K562 (cell line): ENCODE data around the gene SMIM30. TPM values are rescaled to one million over a fixed set of nuclear protein-coding genes. Genes with fewer than 3 reads are reported as not detected.

ENCODE experiments used
- GTF2E2 ChIP-seq: fragments of 200-800 bp; sonication (Bioruptor generic); IDR thresholded peaks from 2 replicates; pipeline ENCODE4 v1.6.1; 2016; ENCODE audit warnings: missing genetic modification characterization, missing compliant biosample characterization
- MAX ChIP-seq: sonication (generic); formaldehyde crosslinking; IDR thresholded peaks from 2 replicates; pipeline ENCODE4 v1.9.0; 2022; ENCODE audit warnings: mild to moderate bottlenecking, missing genetic modification reagents
- RBM17 ChIP-seq: fragments of 200-400 bp; formaldehyde crosslinking; IDR thresholded peaks from 2 replicates; pipeline ENCODE4 v1.6.1; 2017; ENCODE audit warnings: low read depth, mild to moderate bottlenecking, low read length, borderline replicate concordance
- ZNF609 ChIP-seq: sonication (generic); formaldehyde crosslinking; IDR thresholded peaks from 2 replicates; pipeline ENCODE4 v1.8.1; 2023; ENCODE audit warnings: missing genetic modification reagents, mild to moderate bottlenecking, borderline replicate concordance
- polyA plus RNA-seq, 8 experiments: library from polyadenylated mRNA; depleted of rRNA in 4 of 8; stranded (reverse) in 5 of 8; unstranded in 3 of 8; fragments of >200 nt; fragmentation: Nextera tagmentation in 2 of 8; fragmentation: Illumina TruSeq in 1 of 8; extraction: Ambion mirVana in 2 of 8; extraction: Trizol in 1 of 8; gene quantifications; 2 replicates each; pipeline versions ENCODE4 v1.2.1 to v1.2.3, GENCODE V29; 2011 to 2014; ENCODE audit warnings: inconsistent platforms in 1 of 8, missing spikeins in 1 of 8
- total RNA-seq, 7 experiments: library from RNA; depleted of rRNA in 6 of 7; stranded (reverse); fragments of >200 nt in 6 of 7; fragmentation: Illumina TruSeq in 2 of 7; extraction: Trizol in 2 of 7; gene quantifications; 2 replicates each; pipeline versions ENCODE4 v1.2.1 to v1.2.3, GENCODE V29; 2011 to 2021; ENCODE audit warnings: low replicate concordance in 1 of 7
- TF ChIP-seq, protein P1 (sequence below): fragments of 450-650 bp; IDR thresholded peaks from 2 replicates; pipeline ENCODE4 v1.6.1; 2018; ENCODE audit not compliant: partially characterized antibody

Gene SMIM30
- total and polyA plus RNA-seq, 9 of the 15 experiments (the other 6 are each of a cell fraction or from before 2014, with no cell fraction given): 161 to 891 (median 316) TPM

DNA sequence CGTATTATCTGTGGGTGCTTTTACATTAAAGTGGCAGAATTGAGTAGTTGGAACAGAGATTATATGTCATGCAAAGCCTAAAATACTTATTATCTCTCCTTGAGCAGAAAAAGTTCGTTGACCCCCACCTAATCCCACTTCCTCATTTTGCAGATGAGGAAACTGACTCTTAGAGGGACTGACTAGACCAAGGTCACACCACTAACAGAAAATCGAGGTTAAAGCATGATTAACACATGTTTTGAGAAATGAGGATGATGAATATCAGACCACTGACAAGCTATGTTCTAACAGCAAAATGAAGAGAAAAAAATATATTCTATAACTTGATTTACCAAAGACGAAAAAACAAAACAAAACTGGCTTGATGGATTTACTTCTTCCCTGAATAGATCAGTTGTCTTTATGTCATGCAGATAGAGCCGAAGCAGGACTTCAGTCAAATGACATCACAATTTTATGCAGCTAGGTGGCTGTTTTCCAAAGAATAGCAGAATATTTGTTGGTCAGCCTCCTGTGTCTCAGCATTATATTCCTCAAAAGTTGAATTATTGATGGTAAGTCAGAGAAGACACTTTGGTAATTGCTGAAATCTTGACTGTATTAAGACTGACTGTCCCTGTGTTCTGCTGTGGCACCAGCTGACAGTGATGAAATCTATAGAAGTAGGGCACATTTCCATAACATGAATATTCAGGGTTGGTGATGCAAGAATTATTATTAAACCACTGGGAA lies 24.2 kb upstream of the SMIM30 start (continued):
- TF ChIP-seq, protein P1, sequence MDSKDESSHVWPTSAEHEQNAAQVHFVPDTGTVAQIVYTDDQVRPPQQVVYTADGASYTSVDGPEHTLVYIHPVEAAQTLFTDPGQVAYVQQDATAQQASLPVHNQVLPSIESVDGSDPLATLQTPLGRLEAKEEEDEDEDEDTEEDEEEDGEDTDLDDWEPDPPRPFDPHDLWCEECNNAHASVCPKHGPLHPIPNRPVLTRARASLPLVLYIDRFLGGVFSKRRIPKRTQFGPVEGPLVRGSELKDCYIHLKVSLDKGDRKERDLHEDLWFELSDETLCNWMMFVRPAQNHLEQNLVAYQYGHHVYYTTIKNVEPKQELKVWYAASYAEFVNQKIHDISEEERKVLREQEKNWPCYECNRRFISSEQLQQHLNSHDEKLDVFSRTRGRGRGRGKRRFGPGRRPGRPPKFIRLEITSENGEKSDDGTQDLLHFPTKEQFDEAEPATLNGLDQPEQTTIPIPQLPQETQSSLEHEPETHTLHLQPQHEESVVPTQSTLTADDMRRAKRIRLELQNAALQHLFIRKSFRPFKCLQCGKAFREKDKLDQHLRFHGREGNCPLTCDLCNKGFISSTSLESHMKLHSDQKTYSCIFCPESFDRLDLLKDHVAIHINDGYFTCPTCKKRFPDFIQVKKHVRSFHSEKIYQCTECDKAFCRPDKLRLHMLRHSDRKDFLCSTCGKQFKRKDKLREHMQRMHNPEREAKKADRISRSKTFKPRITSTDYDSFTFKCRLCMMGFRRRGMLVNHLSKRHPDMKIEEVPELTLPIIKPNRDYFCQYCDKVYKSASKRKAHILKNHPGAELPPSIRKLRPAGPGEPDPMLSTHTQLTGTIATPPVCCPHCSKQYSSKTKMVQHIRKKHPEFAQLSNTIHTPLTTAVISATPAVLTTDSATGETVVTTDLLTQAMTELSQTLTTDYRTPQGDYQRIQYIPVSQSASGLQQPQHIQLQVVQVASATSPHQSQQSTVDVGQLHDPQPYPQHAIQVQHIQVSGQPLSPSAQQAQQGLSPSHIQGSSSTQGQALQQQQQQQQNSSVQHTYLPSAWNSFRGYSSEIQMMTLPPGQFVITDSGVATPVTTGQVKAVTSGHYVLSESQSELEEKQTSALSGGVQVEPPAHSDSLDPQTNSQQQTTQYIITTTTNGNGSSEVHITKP: peak; percentile 95
- TF ChIP-seq MAX (CRISPR knock-in tag): no peak
- TF ChIP-seq GTF2E2 (tag): peak; percentile 80; the same call in 1 of the 2 replicates
- no peak for TF ChIP-seq RBM17
- TF ChIP-seq ZNF609: no peak
